WTC11 (cell line): Measurements from ENCODE around the gene COL25A1.

Experiments used
- ATF6 ChIP-seq: sonication (generic); formaldehyde crosslinking; IDR thresholded peaks from 2 replicates; pipeline ENCODE4 v1.8.1; 2023; ENCODE audit warnings: mild to moderate bottlenecking, missing genetic modification reagents
- CREM ChIP-seq: sonication (generic); formaldehyde crosslinking; IDR thresholded peaks from 2 replicates; pipeline ENCODE4 v1.8.1; 2022; ENCODE audit warnings: mild to moderate bottlenecking, missing genetic modification reagents, moderate library complexity
- CTCF ChIP-seq: fragments of 200-600 bp; IDR thresholded peaks from 2 replicates; pipeline ENCODE4 v1.8.0; 2022; ENCODE audit warnings: antibody characterized with exemption
- ERG ChIP-seq: fragments of 250-450 bp; sonication (Bioruptor Pico); IDR thresholded peaks from 2 replicates; pipeline ENCODE4 v1.8.0; 2021; ENCODE audit warnings: mild to moderate bottlenecking
- ESRRA ChIP-seq: sonication (generic); formaldehyde crosslinking; IDR thresholded peaks from 2 replicates; pipeline ENCODE4 v1.8.1; 2022; ENCODE audit warnings: mild to moderate bottlenecking, missing genetic modification reagents, borderline replicate concordance
- KAT7 ChIP-seq: sonication (generic); formaldehyde crosslinking; IDR thresholded peaks from 2 replicates; pipeline ENCODE4 v1.8.1; 2023; ENCODE audit warnings: missing genetic modification reagents, mild to moderate bottlenecking, borderline replicate concordance
- NR1H2 ChIP-seq: sonication (generic); formaldehyde crosslinking; IDR thresholded peaks from 2 replicates; pipeline ENCODE4 v1.9.0; 2021; ENCODE audit warnings: mild to moderate bottlenecking, moderate library complexity, missing genetic modification reagents
- NR2C2 ChIP-seq: sonication (generic); formaldehyde crosslinking; IDR thresholded peaks from 2 replicates; pipeline ENCODE4 v1.8.0; 2022; ENCODE audit warnings: mild to moderate bottlenecking, missing genetic modification reagents
- TCF7 ChIP-seq: sonication (generic); formaldehyde crosslinking; IDR thresholded peaks from 2 replicates; pipeline ENCODE4 v1.8.0; 2022; ENCODE audit warnings: mild to moderate bottlenecking, low read depth, missing genetic modification reagents, moderate library complexity
- USF2 ChIP-seq: sonication (generic); formaldehyde crosslinking; IDR thresholded peaks from 2 replicates; pipeline ENCODE4 v1.8.1; 2023; ENCODE audit warnings: mild to moderate bottlenecking, missing genetic modification reagents, moderate library complexity
- ZNF232 ChIP-seq: sonication (generic); formaldehyde crosslinking; IDR thresholded peaks from 2 replicates; pipeline ENCODE4 v1.8.0; 2022; ENCODE audit warnings: mild to moderate bottlenecking, missing genetic modification reagents
- ZNF263 ChIP-seq: sonication (generic); formaldehyde crosslinking; IDR thresholded peaks from 2 replicates; pipeline ENCODE4 v1.8.1; 2022; ENCODE audit warnings: low read depth, mild to moderate bottlenecking, moderate library complexity, missing genetic modification reagents
- ZNF416 ChIP-seq: fragments of 250-450 bp; sonication (Bioruptor Pico); IDR thresholded peaks from 2 replicates; pipeline ENCODE4 v1.9.0; 2021; ENCODE audit warnings: mild to moderate bottlenecking, inconsistent platforms

- TF ChIP-seq NR2C2 (CRISPR knock-in tag), result no peak
- no peak for TF ChIP-seq CREM (CRISPR knock-in tag)
- TF ChIP-seq ZNF416, result no peak
- no peak for TF ChIP-seq USF2 (CRISPR knock-in tag)
- no peak for TF ChIP-seq ERG
- no peak for TF ChIP-seq ZNF263 (CRISPR knock-in tag)
- no peak for TF ChIP-seq ESRRA (CRISPR knock-in tag)
- no peak for TF ChIP-seq TCF7 (CRISPR knock-in tag)
- no peak for TF ChIP-seq CTCF
- TF ChIP-seq NR1H2 (CRISPR knock-in tag), result no peak
- TF ChIP-seq KAT7, result no peak
- no peak for TF ChIP-seq ATF6 (CRISPR knock-in tag)
- no peak for TF ChIP-seq ZNF232 (CRISPR knock-in tag)
These were observed 173.9 kb downstream of the COL25A1 start for GRCh38 chr4:109128589-109128988.
